Gastroesophageal sphincter (tissue), 3 donors: ENCODE results near the gene WDR4.

Source experiments
- CTCF ChIP-seq, 4 experiments: fragments of 200-600 bp in 2 of 4; fragments of 450-650 bp in 2 of 4; sonication (generic) in 1 of 4; IDR thresholded peaks; one replicate each; pipeline ENCODE4 v1.5.1; 2017 to 2019; ENCODE audit warnings: antibody characterized with exemption in 4 of 4, mild to moderate bottlenecking in 2 of 4, moderate library complexity in 2 of 4
- POLR2A ChIP-seq, 2 donors: fragments of 450-650 bp; IDR thresholded peaks; one replicate each; pipeline ENCODE4 v1.6.1; 2017; ENCODE audit warnings: antibody characterized with exemption in 2 of 2, mild to moderate bottlenecking in 2 of 2, moderate library complexity in 1 of 2

- TF ChIP-seq CTCF (IDR thresholded peaks at IDR 0.05) = no peak
- no peak for TF ChIP-seq POLR2A (IDR thresholded peaks at IDR 0.05)
These were observed 20.1 kb downstream of the WDR4 start for GRCh38 chr21:42858957-42859890.
